ENCODE data around the gene FBRS. TPM values are rescaled to one million over a fixed set of nuclear protein-coding genes. Genes with fewer than 3 reads are reported as not detected.

FBRS gene
- polyA plus RNA-seq, 2 of the 4 experiments (the other 2 are of a cell fraction) = 5.9 to 33.3 TPM

GRCh38 chr16:30651124-30652004 is 6.9 kb upstream of the FBRS start:
- H3K4me1 ChIP-seq = peaks cover 12% of the 10 kb centered on the region; the same call in 2 of the 3 replicates
- no peaks in the 10 kb centered on the region for H3K9me3 ChIP-seq
- DNase-seq (ENCODE audit: low read depth in 1 of 2, low spot score in 1 of 2) (peak; percentile 73 to 81), FAIRE-seq (no peak), ATAC-seq (peak; percentile 78 to 89)
- ChIA-PET CTCF (interaction anchor here (0.6 to 4.2 kb wide), 20 partner anchors 8 to 546 kb away, joined by 3 to 26 read pairs (median 4); partner anchors contain the start of genes FBRS and ZNF688), POLR2A (interaction anchor here (0.7 to 1.3 kb wide), 6 partner anchors 8 to 281 kb away, joined by 3 to 14 read pairs (median 4); partner anchors contain the start of genes DCTPP1 and TBC1D10B)
- peak overlapping the region; percentile 82 for H3K4me3 ChIP-seq
- peak overlapping the region; percentile 92 to 96 for H3K27ac ChIP-seq
- WGBS (ENCODE audit: missing lambda C conversion rate) = 0% methylated on average over 24 of the region's 71 CpGs
- H3K4me2 ChIP-seq = peak overlapping the region; percentile 91
- TF ChIP-seq RNF2 (IDR thresholded peaks at IDR 0.05; ENCODE audit: borderline replicate concordance, low read depth) = no peak
- TF ChIP-seq POLR2A (IDR thresholded peaks at IDR 0.05; ENCODE audit: low read length) = peak; percentile 22; the same call in 1 of the 2 replicates
- TF ChIP-seq, protein P1, sequence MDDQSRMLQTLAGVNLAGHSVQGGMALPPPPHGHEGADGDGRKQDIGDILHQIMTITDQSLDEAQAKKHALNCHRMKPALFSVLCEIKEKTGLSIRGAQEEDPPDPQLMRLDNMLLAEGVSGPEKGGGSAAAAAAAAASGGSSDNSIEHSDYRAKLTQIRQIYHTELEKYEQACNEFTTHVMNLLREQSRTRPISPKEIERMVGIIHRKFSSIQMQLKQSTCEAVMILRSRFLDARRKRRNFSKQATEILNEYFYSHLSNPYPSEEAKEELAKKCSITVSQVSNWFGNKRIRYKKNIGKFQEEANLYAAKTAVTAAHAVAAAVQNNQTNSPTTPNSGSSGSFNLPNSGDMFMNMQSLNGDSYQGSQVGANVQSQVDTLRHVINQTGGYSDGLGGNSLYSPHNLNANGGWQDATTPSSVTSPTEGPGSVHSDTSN (IDR thresholded peaks at IDR 0.05) = no peak
- TF ChIP-seq EHF (CRISPR knock-in tag; IDR thresholded peaks at IDR 0.05) = no peak
- no peak for TF ChIP-seq RCOR1 (IDR thresholded peaks at IDR 0.05; ENCODE audit: low read depth, low read length)
- TF ChIP-seq HOXB13 (CRISPR knock-in tag; IDR thresholded peaks at IDR 0.05; ENCODE audit: low read depth) = no peak
- no peak for TF ChIP-seq PHF8 (IDR thresholded peaks at IDR 0.05; ENCODE audit: borderline replicate concordance, low read depth)
- TF ChIP-seq FOSL2 (IDR thresholded peaks at IDR 0.05) = no peak
- no peak for TF ChIP-seq FOSL2 (CRISPR knock-in tag; IDR thresholded peaks at IDR 0.05)
- no peak for TF ChIP-seq ZFP36 (IDR thresholded peaks at IDR 0.05; ENCODE audit: borderline replicate concordance, partially characterized antibody)
- no peak for TF ChIP-seq FOXS1 (CRISPR knock-in tag; IDR thresholded peaks at IDR 0.05)
- TF ChIP-seq JUN (IDR thresholded peaks at IDR 0.05) = peak in 1 of 2 experiments; percentile 38; a peak in 2 of 5 replicates
- TF ChIP-seq HEYL (CRISPR knock-in tag; IDR thresholded peaks at IDR 0.05) = no peak
- TF ChIP-seq TP53 (CRISPR knock-in tag; IDR thresholded peaks at IDR 0.05) = no peak
- TF ChIP-seq E2F6 (IDR thresholded peaks at IDR 0.05; ENCODE audit: borderline replicate concordance, low read depth) = no peak; the same call in 1 of the 2 replicates
- TF ChIP-seq ZNF302 (CRISPR knock-in tag; IDR thresholded peaks at IDR 0.05) = no peak
- TF ChIP-seq POLR2AphosphoS2 (conservative IDR thresholded peaks at IDR 0.05; ENCODE audit: low read length) = no peak
- TF ChIP-seq SREBF2 (IDR thresholded peaks at IDR 0.05) = no peak
- no peak for TF ChIP-seq ATOH8 (CRISPR knock-in tag; IDR thresholded peaks at IDR 0.05; ENCODE audit: low read depth)
- no peak for TF ChIP-seq EHMT2 (IDR thresholded peaks at IDR 0.05; ENCODE audit: low read depth)
- no peak for TF ChIP-seq RARB (CRISPR knock-in tag; IDR thresholded peaks at IDR 0.05)
- TF ChIP-seq SMC3 (IDR thresholded peaks at IDR 0.05) = peak; percentile 52
- TF ChIP-seq TFCP2L1 (CRISPR knock-in tag; IDR thresholded peaks at IDR 0.05) = no peak
- TF ChIP-seq NFE2L2 (conservative IDR thresholded peaks at IDR 0.05; ENCODE audit: low read length) = no peak
- no peak for TF ChIP-seq ZSCAN20 (CRISPR knock-in tag; IDR thresholded peaks at IDR 0.05)
- TF ChIP-seq USF2 (IDR thresholded peaks at IDR 0.05) = no peak
- no peak for TF ChIP-seq FOSB (CRISPR knock-in tag; IDR thresholded peaks at IDR 0.05)
- no peak for TF ChIP-seq NPAS2 (CRISPR knock-in tag; IDR thresholded peaks at IDR 0.05; ENCODE audit: borderline replicate concordance)
- TF ChIP-seq RAD21 (conservative IDR thresholded peaks at IDR 0.05 in 1 of 2, IDR thresholded peaks at IDR 0.05 in 1 of 2) = peak in 1 of 2 experiments; percentile 39; a peak in 2 of 5 replicates
- no peak for TF ChIP-seq MAFK (IDR thresholded peaks at IDR 0.05; ENCODE audit: partially characterized antibody)
- TF ChIP-seq ESRRA (IDR thresholded peaks at IDR 0.05; ENCODE audit: borderline replicate concordance, low read length) = no peak
- TF ChIP-seq HMGXB4 (CRISPR knock-in tag; IDR thresholded peaks at IDR 0.05; ENCODE audit: borderline replicate concordance) = 0 out of 2 replicates have a peak, but pooled peaks have one; percentile 49
- no peak for TF ChIP-seq CHD2 (IDR thresholded peaks at IDR 0.05; ENCODE audit: low read length, partially characterized antibody)
- no peak for TF ChIP-seq NR3C1 (IDR thresholded peaks at IDR 0.05)

Measured in A549 (cell line).